AG04449 (cell line): Measurements from ENCODE around the gene HSPA12B.

Experiments
- CTCF ChIA-PET: fragments of 350-600 bp; formaldehyde crosslinking; extraction: SDS; loops from one replicate; lab custom pipeline; 2021; ENCODE audit warnings: antibody characterized with exemption; lab: Yijun Ruan, JAX
- POLR2A ChIA-PET: fragments of 400-600, 350-600 bp; formaldehyde crosslinking; extraction: SDS; loops from one replicate; lab custom pipeline; 2020; ENCODE audit warnings: antibody characterized with exemption, inconsistent platforms; lab: Yijun Ruan, JAX
- DNase-seq: peaks from one replicate; pipeline ENCODE4 v3.0.0-alpha.2; 2010; ENCODE audit warnings: low read depth, low spot score
- H3K4me3 ChIP-seq: 2 replicates; pipeline ENCODE4 v1.5.1; 2011; ENCODE audit warnings: low read depth, mild to moderate bottlenecking, control low read depth, low read length
- CTCF ChIP-seq: IDR thresholded peaks from one replicate; pipeline ENCODE4 v1.5.1; 2011; ENCODE audit warnings: mild to moderate bottlenecking, moderate library complexity, low read length, control low read depth, inconsistent platforms; ENCODE audit not compliant: insufficient read depth; ENCODE audit errors: missing control alignments

The HSPA12B gene

GRCh38 chr20:3749087-3749688, 16.7 kb downstream of the HSPA12B start:
- ChIA-PET POLR2A (no interaction called here), CTCF (interaction anchor here (0.7 to 11.2 kb wide), 8 partner anchors 8 to 185 kb away, joined by 3 to 119 read pairs (median 5); partner anchors contain the start of gene AP5S1)
- no peak overlapping the region for H3K4me3 ChIP-seq
- no peak for TF ChIP-seq CTCF
- DNase-seq, result no peak

- DNase-seq, result no peak
- peak; percentile 44 for TF ChIP-seq CTCF
- ChIA-PET CTCF (interaction anchor here (0.7 to 11.2 kb wide), 15 partner anchors 8 to 186 kb away, joined by 3 to 119 read pairs (median 6); partner anchors contain the start of genes ADISSP, AP5S1 and SPEF1), POLR2A (no interaction called here)
- no peak overlapping the region for H3K4me3 ChIP-seq
These were observed 17.4 kb downstream of the HSPA12B start for GRCh38 chr20:3749689-3750531.

- CTCF ChIA-PET, result interaction anchor here (0.8 to 11.2 kb wide), 18 partner anchors 6 to 105 kb away, joined by 3 to 119 read pairs (median 6); partner anchors contain the start of genes ADISSP and SPEF1
- no peak overlapping the region for H3K4me3 ChIP-seq
- TF ChIP-seq CTCF, result no peak
- no peak for DNase-seq
- POLR2A ChIA-PET, result interaction anchor here (0.6 kb wide), 1 partner anchor 131 kb away, joined by 3 read pairs; no protein-coding TSS in a partner anchor
These were observed 18.8 kb downstream of the HSPA12B start for GRCh38 chr20:3751305-3751674.

GRCh38 chr20:3751675-3752385, 19.3 kb downstream of the HSPA12B start:
- POLR2A ChIA-PET, result interaction anchor here (0.6 kb wide), 1 partner anchor 130 kb away, joined by 3 read pairs; no protein-coding TSS in a partner anchor
- no peak for TF ChIP-seq CTCF
- H3K4me3 ChIP-seq, result no peak overlapping the region
- DNase-seq, result no peak
- CTCF ChIA-PET, result interaction anchor here (0.9 to 11.2 kb wide), 23 partner anchors 4 to 340 kb away, joined by 3 to 119 read pairs (median 6); partner anchors contain the start of genes ADISSP and SPEF1

GRCh38 chr20:3752386-3752759, 19.9 kb downstream of the HSPA12B start:
- no peak for TF ChIP-seq CTCF
- DNase-seq, result no peak
- CTCF ChIA-PET, result interaction anchor here (0.9 to 11.2 kb wide), 24 partner anchors 4 to 372 kb away, joined by 3 to 119 read pairs (median 6); partner anchors contain the start of genes ADISSP and SPEF1
- POLR2A ChIA-PET, result interaction anchor here (0.6 to 1.2 kb wide), 2 partner anchors 16 to 125 kb away, joined by 3 to 4 read pairs; no protein-coding TSS in a partner anchor
- H3K4me3 ChIP-seq, result no peak overlapping the region
